ENCODE results near the gene KLRF2.

The KLRF2 gene

DNA sequence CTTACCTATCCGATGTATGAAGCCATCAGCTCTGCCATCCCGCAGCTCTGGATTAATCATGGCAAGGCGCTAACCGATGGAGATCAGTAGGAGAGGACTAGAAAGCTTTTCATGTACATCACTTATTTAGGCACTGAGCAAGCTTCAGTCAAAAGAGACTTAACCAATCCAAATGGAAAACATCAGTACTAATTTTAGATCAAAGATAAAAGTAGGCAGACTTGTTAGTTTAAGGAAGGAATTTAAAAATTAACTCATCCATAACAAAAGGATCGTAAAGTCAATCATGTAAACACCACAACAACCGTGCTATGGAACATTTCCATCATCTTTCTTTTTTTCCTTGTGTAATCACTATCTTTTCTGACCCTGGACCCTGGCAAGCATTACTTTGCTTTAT is 51.0 kb downstream of the KLRF2 start, which contains the start of gene CLEC2A:
TSS of gene CLEC2A (minus strand) at position 101 of the 400 bp plus-strand sequence. CDS start at position 60, 41 bp downstream.
- H3K4me3 ChIP-seq (ENCODE audit: low read depth, low read length): no peak within 1 kb of the TSS
- TF ChIP-seq, protein P1, sequence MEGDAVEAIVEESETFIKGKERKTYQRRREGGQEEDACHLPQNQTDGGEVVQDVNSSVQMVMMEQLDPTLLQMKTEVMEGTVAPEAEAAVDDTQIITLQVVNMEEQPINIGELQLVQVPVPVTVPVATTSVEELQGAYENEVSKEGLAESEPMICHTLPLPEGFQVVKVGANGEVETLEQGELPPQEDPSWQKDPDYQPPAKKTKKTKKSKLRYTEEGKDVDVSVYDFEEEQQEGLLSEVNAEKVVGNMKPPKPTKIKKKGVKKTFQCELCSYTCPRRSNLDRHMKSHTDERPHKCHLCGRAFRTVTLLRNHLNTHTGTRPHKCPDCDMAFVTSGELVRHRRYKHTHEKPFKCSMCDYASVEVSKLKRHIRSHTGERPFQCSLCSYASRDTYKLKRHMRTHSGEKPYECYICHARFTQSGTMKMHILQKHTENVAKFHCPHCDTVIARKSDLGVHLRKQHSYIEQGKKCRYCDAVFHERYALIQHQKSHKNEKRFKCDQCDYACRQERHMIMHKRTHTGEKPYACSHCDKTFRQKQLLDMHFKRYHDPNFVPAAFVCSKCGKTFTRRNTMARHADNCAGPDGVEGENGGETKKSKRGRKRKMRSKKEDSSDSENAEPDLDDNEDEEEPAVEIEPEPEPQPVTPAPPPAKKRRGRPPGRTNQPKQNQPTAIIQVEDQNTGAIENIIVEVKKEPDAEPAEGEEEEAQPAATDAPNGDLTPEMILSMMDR (IDR thresholded peaks at IDR 0.05; ENCODE audit: borderline replicate concordance, insufficient read depth, low read depth, low read length): no peak

DNA sequence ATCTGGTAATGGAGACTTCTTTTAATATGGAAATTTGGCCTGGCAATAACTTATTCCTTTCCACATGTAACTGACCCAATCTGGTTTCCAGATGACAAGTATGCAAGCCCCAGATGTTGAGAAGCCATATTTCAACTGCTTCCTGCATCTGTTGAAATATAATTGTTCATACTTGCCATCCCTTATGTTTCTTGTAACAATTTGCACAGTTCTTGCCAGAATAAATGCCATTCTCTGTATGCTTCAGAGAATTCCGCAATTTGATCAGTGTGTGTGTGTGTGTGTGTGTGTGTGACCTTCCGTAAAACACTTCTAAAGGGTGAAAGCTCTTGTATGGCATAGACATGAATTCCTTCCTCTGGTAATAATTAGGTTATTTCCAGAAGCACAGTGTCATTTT is 52.7 kb downstream of the KLRF2 start:
- TF ChIP-seq, protein P1 (IDR thresholded peaks at IDR 0.05; ENCODE audit: borderline replicate concordance, insufficient read depth, low read depth, low read length): no peak
- H3K4me3 ChIP-seq (ENCODE audit: low read depth, low read length): no peak overlapping the region

DNA sequence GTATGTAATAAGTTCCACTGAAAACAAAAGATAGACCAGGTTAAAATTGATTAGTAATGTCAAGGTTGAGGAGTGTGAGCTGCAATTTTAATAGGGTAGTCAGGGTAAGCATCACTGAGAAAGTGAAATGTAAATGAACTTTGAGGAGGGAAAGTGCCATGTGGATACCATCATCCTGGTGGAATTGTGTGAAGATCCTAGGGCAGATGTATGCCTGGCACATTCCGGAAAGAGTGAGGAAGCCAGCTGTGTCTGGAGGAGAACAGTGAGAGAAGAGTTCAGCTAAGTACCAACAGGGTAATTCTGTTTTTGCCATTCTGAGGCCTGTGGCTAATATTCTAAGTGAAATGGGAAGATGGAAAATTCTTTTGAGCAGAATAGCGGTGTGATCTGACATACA is 53.7 kb downstream of the KLRF2 start:
- H3K4me3 ChIP-seq (ENCODE audit: low read depth, low read length): no peak overlapping the region
- TF ChIP-seq, protein P1 (IDR thresholded peaks at IDR 0.05; ENCODE audit: borderline replicate concordance, insufficient read depth, low read depth, low read length): no peak

DNA sequence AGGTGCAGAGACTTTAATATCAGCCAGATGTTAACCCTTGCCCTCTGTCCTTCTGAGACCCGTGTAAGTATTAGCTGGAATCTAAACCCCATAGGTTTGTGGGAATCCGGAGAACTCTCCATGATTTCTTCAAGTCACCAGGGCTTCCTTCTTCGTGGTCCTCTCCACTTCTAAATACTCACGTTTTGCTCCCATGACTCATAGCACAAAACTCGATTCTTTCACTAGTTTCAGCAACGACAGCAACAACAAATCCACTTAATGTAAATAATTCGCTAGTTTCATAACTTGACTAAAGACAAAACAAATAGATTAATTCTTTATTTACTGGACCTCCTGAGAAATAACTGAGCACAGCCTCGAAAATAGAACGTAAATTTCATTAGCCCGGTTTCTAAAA is 55.3 kb downstream of the KLRF2 start:
- TF ChIP-seq, protein P1 (IDR thresholded peaks at IDR 0.05; ENCODE audit: borderline replicate concordance, insufficient read depth, low read depth, low read length): no peak
- H3K4me3 ChIP-seq (ENCODE audit: low read depth, low read length): no peak overlapping the region

DNA sequence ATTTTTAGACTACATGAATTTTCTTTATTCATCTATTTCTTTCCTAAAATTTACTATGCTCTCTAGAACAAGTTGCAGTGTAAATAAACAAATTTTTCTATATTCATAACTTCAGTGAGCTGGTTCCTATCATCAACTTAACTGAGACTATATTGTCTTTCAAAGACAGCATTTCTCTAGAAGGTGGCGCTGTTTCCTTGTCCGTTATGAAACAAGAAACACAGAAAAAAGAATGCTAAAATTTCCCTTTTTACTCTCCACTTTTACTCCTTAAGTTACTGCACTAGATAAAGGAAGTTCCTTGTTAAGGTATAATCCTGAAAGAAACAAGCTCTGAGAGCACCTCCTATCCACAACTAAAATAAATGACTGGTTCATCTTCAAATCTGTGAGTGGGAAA is 59.1 kb downstream of the KLRF2 start:
- TF ChIP-seq, protein P1 (IDR thresholded peaks at IDR 0.05; ENCODE audit: borderline replicate concordance, insufficient read depth, low read depth, low read length): peak; percentile 27; the same call in 1 of the 2 replicates
- H3K4me3 ChIP-seq (ENCODE audit: low read depth, low read length): no peak overlapping the region

DNA sequence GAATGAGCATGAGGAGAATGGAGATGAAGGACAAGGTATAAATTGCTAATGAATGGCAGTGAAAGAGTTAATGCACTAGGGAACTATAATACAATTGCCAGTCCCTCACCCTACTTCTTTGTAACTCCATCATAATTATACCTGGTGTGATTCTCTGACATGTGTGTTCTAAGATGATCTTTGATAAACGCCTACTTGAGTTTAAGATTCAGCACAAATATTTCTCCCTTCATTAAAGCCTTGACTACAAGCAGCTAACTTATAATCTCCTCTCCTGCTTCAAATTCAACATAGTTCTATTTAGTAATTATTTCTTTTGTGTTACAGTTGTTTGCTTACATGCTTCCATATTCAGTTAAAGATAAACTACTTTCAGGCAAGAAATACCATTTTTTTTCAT is 60.5 kb downstream of the KLRF2 start:
- no peak overlapping the region for H3K4me3 ChIP-seq (ENCODE audit: low read depth, low read length)
- TF ChIP-seq, protein P1 (IDR thresholded peaks at IDR 0.05; ENCODE audit: borderline replicate concordance, insufficient read depth, low read depth, low read length): no peak

DNA sequence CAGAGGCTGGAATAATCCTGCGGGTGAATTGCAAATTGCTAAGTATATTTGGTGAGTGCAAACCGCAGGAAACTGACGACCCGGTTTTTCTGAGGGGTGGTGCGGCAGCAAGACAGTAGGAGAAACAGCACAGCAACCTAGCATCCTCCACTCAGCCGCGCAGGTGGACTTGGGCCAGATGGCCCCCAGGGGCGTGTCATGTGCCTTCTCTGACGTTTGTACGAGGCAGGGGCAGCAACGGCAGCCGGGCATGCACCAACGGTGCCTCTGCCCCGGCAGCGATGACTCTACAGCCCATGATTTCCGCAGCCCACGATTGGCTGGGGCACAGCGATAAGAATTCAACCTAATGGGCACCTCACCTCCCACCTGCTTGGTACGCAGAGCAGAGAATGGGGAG is 62.0 kb downstream of the KLRF2 start:
- TF ChIP-seq, protein P1 (IDR thresholded peaks at IDR 0.05; ENCODE audit: borderline replicate concordance, insufficient read depth, low read depth, low read length): no peak
- H3K4me3 ChIP-seq (ENCODE audit: low read depth, low read length): no peak overlapping the region
